ENCODE results near the gene ATP9B.

The ATP9B gene

GRCh38 chr18:79379251-79379905 lies 310.2 kb downstream of the ATP9B start:
- DNase-seq (ENCODE audit: low read depth in 2 of 2), result no peak

GRCh38 chr18:79379931-79380815 lies 311.0 kb downstream of the ATP9B start:
- DNase-seq (ENCODE audit: low read depth in 2 of 2), result no peak

- no peak for DNase-seq (ENCODE audit: low read depth in 2 of 2)
Measured at GRCh38 chr18:79380816-79381806, 311.9 kb downstream of the ATP9B start.

GRCh38 chr18:79381811-79382311 lies 312.7 kb downstream of the ATP9B start:
- no peak for DNase-seq (ENCODE audit: low read depth in 2 of 2)

GRCh38 chr18:79382681-79383387 lies 313.6 kb downstream of the ATP9B start:
- DNase-seq (ENCODE audit: low read depth in 2 of 2), result no peak

DNA sequence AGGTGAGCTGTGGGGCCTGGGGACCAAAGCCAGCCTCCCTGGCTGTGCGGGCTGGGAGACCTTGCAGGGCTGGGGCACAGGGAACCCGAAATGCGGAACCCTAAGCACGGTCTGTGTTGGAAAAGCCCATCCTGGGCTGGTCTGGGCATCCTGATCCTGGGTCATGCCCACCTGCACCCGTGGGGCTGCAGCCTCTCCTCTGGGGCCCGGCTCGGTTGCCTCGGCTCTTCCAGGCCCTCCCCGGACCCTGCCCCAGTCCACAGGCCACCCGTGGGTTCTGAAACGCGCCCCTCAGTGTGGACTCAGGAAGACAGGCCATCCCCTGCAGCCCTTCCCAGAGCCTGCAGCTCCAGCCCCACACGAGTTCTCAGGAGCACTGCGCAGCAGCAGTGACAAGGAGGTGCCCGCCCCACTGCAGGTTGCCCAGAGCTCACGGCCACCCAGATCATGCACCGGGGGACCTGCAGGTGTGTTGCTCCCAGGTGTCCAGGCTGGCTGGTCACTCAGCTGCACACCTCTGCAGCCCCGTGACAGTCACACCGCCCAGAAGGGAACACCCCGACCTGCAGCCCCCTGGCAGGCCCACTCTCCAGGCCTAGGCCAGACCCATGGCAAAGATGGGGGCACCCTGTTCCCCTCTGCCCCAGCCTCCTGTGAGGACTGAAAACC lies 314.3 kb downstream of the ATP9B start:
- no peak for DNase-seq (ENCODE audit: low read depth in 2 of 2)

DNA sequence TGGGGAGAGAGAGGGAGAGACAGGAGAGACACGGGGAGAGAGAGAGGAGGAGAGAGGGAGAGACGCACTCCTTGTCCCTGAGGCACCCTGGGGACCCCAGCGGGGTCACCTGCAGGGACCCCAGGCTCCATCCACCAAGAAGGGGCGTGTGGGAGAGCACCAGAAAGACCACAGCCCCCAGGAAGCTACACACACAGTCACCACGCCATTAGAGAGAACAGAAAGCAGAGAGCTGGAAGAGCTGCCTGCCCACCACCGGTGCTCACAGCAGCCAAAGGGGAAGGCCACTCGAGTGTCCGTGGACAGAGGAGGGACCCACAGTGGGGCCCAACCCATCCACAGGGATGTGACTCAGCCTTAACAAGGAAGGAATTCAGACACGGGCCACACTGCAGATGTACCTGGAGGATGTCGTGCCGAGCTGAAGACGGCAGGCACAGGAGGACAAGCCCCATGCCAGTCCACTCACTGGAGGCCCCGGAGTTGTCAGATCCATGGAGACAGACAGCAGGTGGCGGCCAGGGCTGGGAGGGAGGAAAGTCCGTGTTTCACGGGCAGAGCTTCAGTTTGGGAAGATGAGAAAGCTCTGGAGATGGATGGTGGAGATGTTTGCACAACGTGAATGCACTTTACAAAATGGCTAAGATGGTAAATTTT lies 315.1 kb downstream of the ATP9B start:
- DNase-seq (ENCODE audit: low read depth in 2 of 2), result no peak

DNA sequence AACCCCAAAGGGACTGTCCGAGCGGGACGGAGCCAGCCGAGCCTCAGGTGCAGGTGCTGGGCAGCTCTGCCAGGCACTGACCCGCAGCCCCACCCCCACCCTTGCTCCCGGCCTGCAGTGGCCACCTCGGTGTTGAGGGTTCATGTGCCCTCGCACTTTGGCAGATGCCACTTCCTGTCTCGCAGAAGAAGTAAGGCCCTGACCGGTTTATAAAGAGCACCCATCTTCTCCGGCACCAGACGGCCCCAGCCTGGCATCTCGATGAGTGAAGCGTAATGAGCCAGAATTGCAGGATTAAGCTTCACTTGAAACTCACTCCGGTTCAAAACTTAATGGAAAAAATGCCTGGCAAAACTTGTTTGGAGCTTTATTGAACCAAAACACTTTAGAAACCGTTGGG lies 315.6 kb downstream of the ATP9B start:
- DNase-seq (ENCODE audit: low read depth in 2 of 2), result no peak

DNA sequence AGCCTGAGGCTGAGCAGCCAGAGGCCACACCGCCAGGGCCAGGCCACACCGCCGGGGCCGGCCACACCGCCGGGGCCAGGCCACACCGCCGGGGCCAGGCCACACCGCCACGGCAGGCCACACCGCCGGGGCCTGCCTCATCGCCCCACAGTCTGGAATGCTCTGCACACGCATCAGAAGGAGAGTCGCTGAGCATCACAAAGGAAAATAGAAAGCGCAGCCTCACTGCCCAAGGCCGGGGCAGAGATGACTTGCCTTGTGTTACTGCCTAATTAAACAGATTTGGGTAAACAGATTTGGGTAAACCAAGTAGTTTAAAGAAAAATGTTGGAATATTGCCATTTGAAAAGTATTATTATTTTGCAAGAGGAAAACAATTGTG lies 316.1 kb downstream of the ATP9B start:
- DNase-seq (ENCODE audit: low read depth in 2 of 2), result no peak

- no peak for DNase-seq (ENCODE audit: low read depth in 2 of 2)
Measured at GRCh38 chr18:79385708-79386341, 316.6 kb downstream of the ATP9B start.

DNA sequence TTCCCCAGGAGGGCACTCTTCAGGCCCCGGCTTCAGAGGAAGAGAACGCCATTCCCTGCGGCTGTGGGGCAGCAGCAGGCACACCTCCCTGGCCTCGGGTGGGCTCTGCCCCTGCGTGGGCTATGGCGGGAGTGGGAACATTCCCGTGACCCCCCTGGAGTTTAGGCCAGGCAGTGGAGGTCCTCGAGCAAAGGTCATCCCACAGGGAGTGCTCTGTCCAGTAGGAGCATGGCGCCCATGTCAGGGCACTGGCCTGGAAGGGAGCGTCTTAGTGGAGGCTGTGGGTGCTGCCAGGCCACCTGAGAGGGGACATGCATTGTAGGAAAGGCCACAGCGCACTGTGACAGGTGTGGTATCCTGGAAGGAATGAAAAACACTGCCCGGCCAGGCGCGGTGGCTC lies 317.4 kb downstream of the ATP9B start:
- DNase-seq (ENCODE audit: low read depth in 2 of 2), result no peak

GRCh38 chr18:79387214-79387613 lies 318.0 kb downstream of the ATP9B start:
- no peak for DNase-seq (ENCODE audit: low read depth in 2 of 2)

GRCh38 chr18:79387615-79388014 lies 318.4 kb downstream of the ATP9B start:
- DNase-seq (ENCODE audit: low read depth in 2 of 2), result no peak

DNA sequence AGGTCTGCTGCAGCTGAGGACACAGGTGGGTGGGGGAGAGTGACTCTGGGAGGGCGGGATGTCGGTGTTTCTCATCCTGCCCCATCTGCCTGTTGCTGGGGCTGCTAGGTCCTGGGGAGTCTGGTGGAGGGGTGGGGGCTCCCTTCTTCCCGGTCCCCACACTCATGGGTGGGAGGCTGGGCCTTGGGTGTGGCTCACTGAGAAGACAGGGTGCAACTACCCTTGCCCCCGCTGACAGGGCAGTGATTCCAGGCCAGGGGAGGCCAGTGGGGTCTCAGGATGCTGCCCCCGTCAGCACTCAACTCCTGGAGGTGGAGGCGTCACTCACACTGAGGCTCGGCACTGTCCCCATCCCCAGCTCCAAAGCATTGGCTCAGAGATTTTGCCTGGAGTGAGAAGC lies 318.8 kb downstream of the ATP9B start:
- DNase-seq (ENCODE audit: low read depth in 2 of 2), result no peak

DNA sequence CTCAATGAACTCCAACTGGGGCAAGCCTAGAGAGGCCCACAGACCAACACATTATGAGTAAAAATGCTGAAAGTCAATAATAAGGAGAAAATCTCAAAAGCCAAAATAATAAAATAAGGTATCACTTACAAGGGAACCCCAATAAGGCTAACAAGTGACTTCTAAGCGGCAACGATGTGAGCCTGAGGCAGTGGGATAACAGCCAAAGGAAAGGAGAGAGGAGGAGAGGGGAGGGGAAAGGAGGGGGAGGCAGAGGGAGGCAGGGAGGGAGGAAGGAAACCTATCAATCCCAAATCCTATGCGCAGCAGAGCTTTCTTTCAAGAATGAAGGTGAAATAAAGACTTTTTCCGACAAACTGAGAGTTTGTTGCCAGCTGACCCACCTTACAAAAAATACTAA lies 320.5 kb downstream of the ATP9B start:
- DNase-seq (ENCODE audit: low read depth in 2 of 2), result no peak

GRCh38 chr18:79392226-79392625 lies 323.0 kb downstream of the ATP9B start:
- no peak for DNase-seq (ENCODE audit: low read depth in 2 of 2)

DNA sequence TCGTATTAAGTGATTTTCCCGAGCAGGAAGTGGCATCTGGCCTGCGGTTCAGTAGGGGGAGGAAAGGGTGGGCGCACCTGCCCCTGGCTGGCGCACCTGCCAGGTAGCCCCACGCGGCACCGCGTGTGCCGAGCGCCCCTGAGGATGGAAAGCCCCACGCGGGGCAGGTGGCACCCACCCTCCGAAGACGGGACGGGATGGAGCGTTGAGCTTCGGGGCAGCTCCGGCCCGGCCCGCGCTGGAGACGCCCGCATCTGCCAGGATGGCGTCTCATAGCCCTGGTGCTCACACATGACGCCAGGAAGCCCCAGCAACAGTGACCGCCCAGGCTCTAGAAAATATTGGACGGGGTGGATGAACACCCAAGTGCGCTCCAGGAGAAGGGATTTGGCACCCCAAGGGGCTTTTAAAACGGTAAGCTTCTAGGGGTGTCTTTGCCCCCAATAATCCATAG lies 324.0 kb downstream of the ATP9B start:
- no peak for DNase-seq (ENCODE audit: low read depth in 2 of 2)

- peak; percentile 51 to 63 for DNase-seq (ENCODE audit: low read depth in 2 of 2)
Measured at GRCh38 chr18:79393635-79394533, 324.7 kb downstream of the ATP9B start.

Measured in fibroblast of skin of left quadriceps (primary cell).